Mononuclear cell (primary cell): Measurements from ENCODE around the gene ZCCHC2. TPM values are rescaled to one million over a fixed set of nuclear protein-coding genes. Genes with fewer than 3 reads are reported as not detected.

ENCODE experiments used
- H3K27me3 ChIP-seq: 2 replicates; pipeline ENCODE4 v1.6.0; 2011; ENCODE audit warnings: low read length, control low read depth; ENCODE audit not compliant: insufficient read depth
- H3K4me1 ChIP-seq: 2 replicates; pipeline ENCODE4 v1.5.1; 2011; ENCODE audit warnings: mild to moderate bottlenecking, low read length, control low read depth; ENCODE audit not compliant: insufficient read depth
- H3K4me3 ChIP-seq: 2 replicates; pipeline ENCODE4 v1.5.1; 2011; ENCODE audit warnings: mild to moderate bottlenecking, low read length, moderate library complexity
- H3K9me3 ChIP-seq: 2 replicates; pipeline ENCODE4 v1.5.1; 2011; ENCODE audit warnings: low read depth, mild to moderate bottlenecking, control low read depth, low read length
- total RNA-seq: library from RNA; depleted of rRNA; stranded (reverse); fragments of >200 nt; gene quantifications from one replicate; pipeline ENCODE4 v1.2.3, GENCODE V29; 2012

Gene ZCCHC2
- total RNA-seq, 1 donor = 54.5 TPM

DNA sequence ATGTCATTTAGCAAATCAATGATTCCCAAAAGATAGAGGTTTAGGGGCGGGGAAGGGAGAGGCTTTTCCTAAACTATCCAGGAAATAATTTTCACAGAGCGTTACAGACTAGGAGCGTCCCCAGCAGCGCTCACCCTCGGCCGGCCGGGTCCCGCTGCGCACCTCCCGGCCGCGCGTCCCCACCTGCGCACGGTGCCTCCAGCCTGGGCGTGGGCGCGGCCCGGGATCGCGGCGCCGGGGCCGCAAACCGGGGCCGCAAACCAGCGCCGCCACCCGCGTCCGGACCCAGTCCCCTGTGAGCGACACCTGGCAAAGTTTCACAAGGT, 684 bp upstream of the ZCCHC2 start:
- H3K9me3 ChIP-seq = no peaks in the 10 kb centered on the region
- peaks cover 33% of the 10 kb centered on the region for H3K4me1 ChIP-seq
- no peaks in the 10 kb centered on the region for H3K27me3 ChIP-seq
- H3K4me3 ChIP-seq = peak overlapping the region; percentile 86

DNA sequence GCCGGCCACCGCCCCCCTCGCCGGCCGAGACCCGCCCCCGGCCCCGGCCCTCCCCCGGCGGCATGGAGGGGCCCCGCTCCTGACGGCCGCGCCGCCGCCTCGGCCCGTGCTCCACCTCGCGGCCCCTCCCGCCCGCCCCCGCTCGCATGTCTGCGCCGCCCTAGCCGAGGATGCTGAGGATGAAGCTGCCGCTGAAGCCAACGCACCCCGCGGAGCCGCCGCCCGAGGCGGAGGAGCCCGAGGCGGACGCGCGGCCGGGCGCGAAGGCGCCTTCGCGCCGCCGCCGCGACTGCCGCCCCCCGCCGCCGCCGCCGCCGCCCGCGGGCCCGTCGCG, 397 bp downstream of the ZCCHC2 start:
- no peaks in the 10 kb centered on the region for H3K9me3 ChIP-seq
- peak overlapping the region; percentile 86 for H3K4me3 ChIP-seq
- H3K4me1 ChIP-seq = peaks cover 34% of the 10 kb centered on the region
- no peaks in the 10 kb centered on the region for H3K27me3 ChIP-seq

DNA sequence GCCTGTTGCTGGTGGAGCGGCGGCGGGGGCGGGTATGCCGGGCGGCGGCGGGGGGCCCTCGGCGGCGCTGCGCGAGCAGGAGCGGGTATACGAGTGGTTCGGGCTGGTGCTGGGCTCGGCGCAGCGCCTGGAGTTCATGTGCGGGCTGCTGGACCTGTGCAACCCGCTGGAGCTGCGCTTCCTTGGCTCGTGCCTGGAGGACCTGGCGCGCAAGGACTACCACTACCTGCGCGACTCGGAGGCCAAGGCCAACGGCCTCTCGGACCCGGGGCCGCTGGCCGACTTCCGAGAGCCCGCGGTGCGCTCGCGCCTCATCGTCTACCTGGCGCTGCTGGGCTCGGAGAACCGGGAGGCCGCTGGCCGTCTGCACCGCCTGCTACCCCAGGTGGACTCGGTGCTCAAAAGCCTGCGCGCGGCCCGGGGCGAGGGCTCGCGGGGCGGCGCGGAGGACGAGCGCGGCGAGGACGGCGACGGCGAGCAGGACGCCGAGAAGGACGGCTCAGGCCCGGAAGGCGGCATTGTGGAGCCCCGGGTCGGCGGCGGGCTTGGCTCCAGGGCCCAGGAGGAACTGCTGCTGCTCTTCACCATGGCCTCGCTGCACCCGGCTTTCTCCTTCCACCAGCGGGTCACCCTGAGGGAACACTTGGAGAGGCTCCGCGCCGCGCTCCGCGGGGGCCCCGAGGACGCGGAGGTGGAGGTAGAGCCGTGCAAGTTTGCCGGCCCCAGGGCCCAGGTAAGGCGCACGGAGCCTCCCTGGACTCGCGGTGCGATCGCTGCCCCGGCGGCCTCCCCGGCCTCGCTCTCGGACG, 1.0 kb downstream of the ZCCHC2 start:
- Histone ChIP-seq H3K4me1 (peaks cover 37% of the 10 kb centered on the region), H3K9me3 (no peaks in the 10 kb centered on the region), H3K27me3 (no peaks in the 10 kb centered on the region), H3K4me3 (peak overlapping the region; percentile 82)

DNA sequence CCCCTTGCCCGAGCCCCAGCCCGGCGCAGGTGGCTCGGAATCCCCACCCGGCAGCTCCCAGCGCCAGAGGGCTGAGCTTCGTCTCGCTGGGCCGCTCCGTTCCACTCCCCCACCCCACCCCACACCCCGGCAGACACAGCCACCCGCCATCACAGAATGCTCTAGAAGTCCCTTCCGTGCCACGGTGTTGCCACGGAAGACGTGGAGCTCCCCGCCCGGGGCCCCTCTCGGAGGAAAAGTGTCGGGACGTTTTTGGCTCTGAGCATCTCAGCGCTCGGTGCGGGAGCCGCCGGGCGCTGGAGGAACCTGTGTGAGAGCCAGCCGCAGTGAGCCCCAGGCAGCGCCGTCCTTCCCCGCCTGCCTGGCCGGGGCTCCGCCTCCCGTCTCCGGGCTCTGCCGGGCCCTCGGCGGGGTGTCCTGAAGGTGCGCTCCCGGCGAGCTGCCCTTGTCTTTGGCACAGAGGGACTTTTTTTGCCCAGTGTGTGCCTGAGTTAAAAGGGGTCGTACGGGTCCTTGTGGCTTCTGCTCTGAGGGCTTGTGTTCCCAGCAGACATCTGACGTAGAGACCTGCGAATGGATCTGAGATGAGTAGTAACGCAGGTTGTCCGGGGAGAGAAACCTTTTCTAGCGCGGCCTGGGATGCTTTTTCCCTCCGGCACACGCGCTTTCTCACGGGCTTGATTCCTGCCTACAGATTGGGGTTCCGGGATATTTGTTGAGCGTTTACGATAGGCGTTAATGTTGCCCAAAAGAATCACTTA, 1.8 kb downstream of the ZCCHC2 start:
- Histone ChIP-seq H3K9me3 (no peaks in the 10 kb centered on the region), H3K4me3 (peak overlapping the region; percentile 82), H3K27me3 (no peaks in the 10 kb centered on the region), H3K4me1 (peaks cover 42% of the 10 kb centered on the region)

DNA sequence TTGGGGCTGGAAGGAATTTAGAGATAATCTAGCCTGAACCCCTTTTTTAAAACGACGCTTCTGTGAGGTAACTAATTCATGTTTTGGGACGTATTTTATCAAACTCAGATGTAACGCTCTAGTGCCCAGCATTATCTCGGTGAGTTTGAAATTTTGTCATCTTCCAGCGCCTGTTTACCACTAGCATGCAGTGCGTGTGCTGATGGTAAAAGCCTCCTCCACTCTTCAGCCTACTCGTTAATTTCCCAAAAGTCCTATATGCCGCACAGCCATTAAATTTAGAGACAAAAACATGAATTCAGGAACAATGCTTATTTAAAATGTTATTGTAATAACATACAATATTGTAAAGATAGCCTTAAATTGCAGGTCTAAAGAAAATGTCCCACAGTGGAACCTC, 2.8 kb downstream of the ZCCHC2 start:
- no peaks in the 10 kb centered on the region for H3K27me3 ChIP-seq
- peaks cover 41% of the 10 kb centered on the region for H3K4me1 ChIP-seq
- peak overlapping the region; percentile 82 for H3K4me3 ChIP-seq
- no peaks in the 10 kb centered on the region for H3K9me3 ChIP-seq

DNA sequence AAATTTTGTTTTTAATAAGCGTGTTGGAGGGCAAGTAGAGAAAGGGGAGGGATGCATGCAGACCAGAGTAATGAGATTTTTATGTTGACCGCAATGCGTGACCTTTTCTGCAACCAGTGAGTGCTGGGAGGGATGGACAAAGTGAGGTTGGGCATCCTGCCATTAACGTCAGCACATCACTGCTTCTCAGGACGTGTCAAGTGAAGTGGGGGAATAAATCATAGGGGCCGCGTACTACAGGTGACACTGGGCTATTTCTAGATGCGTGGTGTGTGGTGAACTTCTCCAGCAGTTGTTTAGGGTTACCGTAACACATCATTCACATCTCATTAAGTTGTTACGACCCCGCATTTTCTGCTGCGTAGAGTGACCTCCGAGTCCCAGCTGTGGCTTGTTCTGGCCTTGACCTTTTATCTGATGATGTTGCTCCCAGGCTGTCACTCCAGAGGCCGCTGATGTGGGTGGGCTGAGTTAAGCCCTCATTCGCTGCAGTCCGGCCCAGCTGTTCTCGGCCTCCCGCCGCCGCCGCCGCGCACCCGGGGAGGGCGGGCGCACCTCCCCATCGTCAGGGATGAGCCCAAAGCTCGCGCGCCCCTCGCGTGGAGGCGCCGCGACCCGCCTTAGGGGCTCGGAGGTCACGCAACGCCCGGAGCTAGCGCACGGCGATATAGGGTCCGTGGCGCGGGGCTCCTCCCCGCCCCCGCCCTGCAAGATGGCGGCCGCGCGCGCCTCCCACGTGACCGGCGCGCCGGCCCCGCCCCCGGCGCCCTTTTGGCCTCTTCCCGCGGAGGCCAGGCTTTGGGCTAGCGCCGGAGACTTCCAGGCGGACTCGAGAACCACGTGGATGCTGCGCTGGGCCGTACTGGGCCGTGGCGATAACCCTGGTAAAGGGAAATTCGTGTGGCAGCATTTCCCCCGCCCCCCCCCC, 3.5 kb downstream of the ZCCHC2 start:
- Histone ChIP-seq H3K4me1 (peaks cover 37% of the 10 kb centered on the region), H3K9me3 (no peaks in the 10 kb centered on the region), H3K4me3 (peak overlapping the region; percentile 85), H3K27me3 (no peaks in the 10 kb centered on the region)

DNA sequence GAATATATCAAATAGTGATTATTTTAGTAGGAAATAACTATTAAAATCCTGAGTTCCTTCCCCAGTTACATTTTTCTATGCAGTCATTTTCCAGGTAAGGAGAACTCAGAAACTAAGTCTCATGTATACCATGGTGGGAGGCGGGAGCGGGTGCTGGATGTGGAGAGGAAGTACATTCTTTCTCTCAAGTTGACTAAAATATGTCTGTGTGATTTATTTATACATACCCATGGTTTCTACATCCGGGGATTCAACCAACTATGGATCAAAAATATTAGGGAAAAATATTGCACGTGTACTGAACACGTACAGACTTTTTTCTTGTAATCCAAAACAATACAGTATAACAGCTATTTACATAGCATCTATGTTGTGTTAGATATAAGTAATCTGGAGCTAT, 6.8 kb downstream of the ZCCHC2 start:
- no peak overlapping the region for H3K4me3 ChIP-seq
- no peaks in the 10 kb centered on the region for H3K9me3 ChIP-seq
- no peaks in the 10 kb centered on the region for H3K27me3 ChIP-seq
- peaks cover 30% of the 10 kb centered on the region for H3K4me1 ChIP-seq

DNA sequence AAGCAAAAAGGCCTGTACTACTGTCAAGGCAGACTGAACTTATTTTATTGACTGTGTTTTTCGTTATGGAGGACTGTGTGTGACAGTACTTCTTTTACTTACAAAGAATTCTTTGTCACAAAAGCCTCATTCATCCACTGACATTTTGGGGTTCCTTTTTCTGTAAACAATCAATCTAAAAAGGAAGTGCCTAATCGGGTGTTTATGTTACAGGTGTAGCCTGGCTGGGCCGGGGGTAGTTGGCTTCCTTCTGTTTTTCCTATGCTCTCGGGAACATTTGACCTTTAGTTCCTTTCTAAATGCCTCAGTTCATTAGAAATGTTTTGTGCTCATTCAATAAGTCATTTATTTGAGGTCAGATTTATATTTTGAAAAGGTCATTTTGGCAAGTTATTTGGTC, 8.3 kb downstream of the ZCCHC2 start:
- Histone ChIP-seq H3K27me3 (no peaks in the 10 kb centered on the region), H3K9me3 (no peaks in the 10 kb centered on the region), H3K4me3 (no peak overlapping the region), H3K4me1 (peaks cover 21% of the 10 kb centered on the region)

DNA sequence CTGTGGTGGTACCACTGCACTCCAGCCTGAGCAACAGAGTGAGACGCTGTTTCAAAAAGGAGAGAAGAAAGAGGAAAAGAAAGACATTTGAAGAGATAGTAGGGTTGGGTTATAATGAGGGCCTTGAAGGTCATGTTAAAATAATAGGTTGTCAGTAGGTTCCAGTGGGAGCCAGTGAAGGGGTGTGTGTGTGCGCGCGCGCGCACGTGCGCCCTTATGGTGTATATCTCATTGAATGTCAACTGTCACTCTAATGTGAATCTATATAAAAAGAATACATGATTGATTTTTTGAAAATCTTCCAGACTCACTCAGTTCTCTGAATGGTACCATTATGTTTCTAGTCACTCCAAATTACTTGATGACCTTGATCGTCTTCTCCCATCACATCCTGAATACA, 9.1 kb downstream of the ZCCHC2 start:
- Histone ChIP-seq H3K27me3 (no peaks in the 10 kb centered on the region), H3K4me1 (peaks cover 19% of the 10 kb centered on the region), H3K4me3 (no peak overlapping the region), H3K9me3 (no peaks in the 10 kb centered on the region)

DNA sequence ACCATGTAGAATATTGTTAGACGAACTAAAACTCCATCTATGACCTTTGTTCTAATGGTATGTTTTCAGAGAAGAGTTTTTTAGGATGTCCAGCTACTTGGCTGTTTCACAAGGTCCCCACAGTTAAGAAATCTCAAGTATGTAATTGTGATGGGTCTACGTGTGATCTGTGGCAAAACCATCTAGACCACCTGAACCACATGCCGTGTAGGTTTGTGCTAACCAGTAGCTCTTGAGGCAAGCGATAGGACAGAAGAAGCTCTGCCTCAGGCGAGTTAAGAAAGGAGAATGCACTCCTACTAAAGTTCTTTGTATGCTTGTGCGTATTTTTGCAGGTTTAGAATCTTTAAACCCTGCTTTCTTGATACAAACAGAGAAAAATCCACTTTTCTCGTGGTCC, 13.2 kb downstream of the ZCCHC2 start:
- H3K4me1 ChIP-seq = peaks cover 10% of the 10 kb centered on the region
- no peak overlapping the region for H3K4me3 ChIP-seq
- no peaks in the 10 kb centered on the region for H3K9me3 ChIP-seq
- H3K27me3 ChIP-seq = no peaks in the 10 kb centered on the region

DNA sequence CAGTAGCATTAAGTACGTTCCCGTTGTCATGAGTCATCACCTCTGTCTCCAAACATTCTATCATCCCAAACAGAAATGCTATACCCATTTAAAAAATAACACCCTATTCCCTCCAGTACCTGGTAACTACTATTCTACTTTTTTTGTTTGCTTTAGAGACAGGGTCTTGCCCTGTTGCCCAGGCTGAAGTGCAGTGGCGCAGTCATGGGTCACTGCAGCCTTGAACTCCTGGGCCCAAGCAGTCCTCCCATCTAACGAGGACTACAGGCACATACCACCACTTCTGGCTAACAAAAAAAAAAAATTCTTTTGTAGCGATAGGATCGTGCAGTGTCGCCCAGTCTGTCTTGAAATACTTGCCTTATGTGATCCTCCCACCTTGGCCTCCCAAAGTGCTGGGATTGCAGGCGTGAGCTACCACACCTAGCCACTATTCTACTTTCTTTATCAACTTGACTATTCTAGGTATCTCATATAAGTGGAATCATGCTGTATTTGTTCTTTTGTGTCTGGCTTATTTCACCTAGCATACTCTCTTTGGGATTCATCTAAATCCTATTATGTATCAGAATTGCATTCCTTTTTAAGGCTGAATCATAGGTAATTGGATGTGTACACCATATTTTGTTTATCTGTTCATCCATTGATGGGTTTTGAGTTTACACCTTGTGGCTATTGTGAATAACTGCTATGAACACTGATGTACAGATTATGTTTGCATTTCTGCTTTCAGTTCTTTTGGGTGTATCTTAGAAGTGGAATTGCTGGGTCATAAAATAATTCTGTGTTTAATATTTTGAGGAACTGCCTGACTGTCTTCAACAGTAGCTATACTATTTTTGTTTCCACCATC, 14.4 kb downstream of the ZCCHC2 start:
- Histone ChIP-seq H3K9me3 (no peaks in the 10 kb centered on the region), H3K4me1 (peaks cover 7% of the 10 kb centered on the region), H3K4me3 (no peak overlapping the region), H3K27me3 (no peaks in the 10 kb centered on the region)

DNA sequence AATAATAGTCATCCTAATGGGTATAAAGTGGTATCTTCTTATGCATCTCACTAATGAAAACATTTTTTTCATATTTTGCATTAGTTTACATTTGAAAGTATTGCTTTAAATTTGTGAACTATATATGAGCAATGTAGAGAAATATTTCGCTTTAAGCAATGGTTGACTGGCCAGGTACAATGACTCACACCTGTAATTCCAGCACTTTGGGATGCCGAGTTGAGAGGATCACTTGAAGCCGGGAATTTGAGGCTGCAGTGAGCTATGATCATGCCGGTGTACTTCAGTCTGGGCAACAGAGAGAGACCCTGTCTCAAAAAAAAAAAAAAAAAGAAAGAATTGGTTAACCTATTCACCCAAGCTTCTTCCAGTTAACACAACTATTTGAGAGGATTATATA, 15.1 kb downstream of the ZCCHC2 start:
- H3K27me3 ChIP-seq = no peaks in the 10 kb centered on the region
- no peak overlapping the region for H3K4me3 ChIP-seq
- H3K4me1 ChIP-seq = peaks cover 7% of the 10 kb centered on the region
- H3K9me3 ChIP-seq = no peaks in the 10 kb centered on the region

DNA sequence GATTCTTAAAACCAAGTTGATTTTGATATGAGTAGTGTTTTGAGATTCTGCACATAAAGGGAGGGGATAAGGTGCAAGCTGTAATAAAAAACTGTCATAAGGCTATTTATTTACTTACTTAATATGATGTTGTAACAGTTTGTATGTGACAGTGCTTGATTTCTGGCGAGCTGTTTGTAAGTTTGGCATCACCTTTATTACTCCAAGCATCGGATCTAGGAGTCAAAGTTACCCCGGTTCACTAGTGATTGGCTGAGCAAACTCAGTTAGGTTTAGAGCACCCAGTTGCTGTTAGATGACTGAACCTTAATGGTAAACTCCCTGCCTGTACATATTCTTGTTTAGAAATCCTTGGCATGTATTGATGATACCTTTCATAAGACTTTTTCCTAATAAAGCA, 16.1 kb downstream of the ZCCHC2 start:
- no peak overlapping the region for H3K4me3 ChIP-seq
- H3K4me1 ChIP-seq = peaks cover 7% of the 10 kb centered on the region
- no peaks in the 10 kb centered on the region for H3K27me3 ChIP-seq

DNA sequence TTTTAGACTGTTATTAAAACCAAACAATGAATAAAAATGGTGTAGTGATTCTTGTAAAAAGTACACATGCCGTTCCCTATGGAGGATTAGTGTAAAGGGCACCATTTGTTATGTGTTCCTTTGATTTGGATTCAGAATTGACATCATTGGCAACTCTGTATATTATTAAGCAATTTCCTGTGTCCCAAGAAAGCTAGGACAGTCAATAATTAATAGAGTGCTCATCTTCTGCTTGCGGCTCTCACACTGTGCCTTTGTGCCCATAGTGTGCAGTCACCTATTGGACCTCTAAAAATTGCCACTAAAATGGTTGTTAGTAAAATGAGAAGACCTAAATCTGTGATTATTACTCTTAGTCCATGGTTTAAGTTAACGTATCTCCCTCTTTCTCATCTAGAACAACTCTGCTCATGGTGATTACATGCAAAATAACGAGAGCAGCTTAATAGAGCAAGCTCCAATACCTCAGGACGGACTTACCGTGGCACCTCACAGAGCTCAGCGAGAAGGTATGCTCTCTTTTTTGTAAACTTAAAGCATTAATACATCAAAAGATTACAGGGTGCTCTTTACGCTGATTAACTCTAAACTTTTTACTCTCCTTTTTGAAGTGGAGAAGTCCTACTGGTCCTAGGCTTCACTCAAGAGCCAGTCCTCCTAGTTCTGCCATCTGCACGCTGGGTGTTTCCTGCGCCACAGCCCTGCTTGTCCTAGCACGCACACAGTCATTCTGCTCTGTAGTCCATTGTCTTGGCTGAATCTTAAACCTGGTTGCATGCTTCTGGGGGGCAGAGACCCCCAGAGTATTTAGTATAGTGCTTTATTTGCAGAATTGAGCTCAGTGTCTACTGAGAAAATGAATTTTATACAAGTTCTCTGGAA, 16.7 kb downstream of the ZCCHC2 start:
- Histone ChIP-seq H3K4me3 (no peak overlapping the region), H3K9me3 (no peaks in the 10 kb centered on the region), H3K4me1 (peaks cover 7% of the 10 kb centered on the region), H3K27me3 (no peaks in the 10 kb centered on the region)

More for the DNA sequence above, 16.1 kb downstream of the ZCCHC2 start:
- H3K9me3 ChIP-seq = no peaks in the 10 kb centered on the region
